NCI-H1417 treated with DMSO at 0.1 percent for 48 hours (cell line): ENCODE measurements around the gene PPFIA3.
"Not testable (repeated sequence)": the region's sequence is repeated elsewhere in the genome, so short reads cannot be mapped to it uniquely, and the experiment has no call there.

Experiments used
- DNase-seq: peaks from one replicate; lab custom pipeline; 2025; lab: John Stamatoyannopoulos, UW

The PPFIA3 gene

GRCh38 chr19:49150106-49150943 is 31.0 kb downstream of the PPFIA3 start:
- DNase-seq: peak; percentile 69

- DNase-seq: no peak
These were observed 31.6 kb downstream of the PPFIA3 start for GRCh38 chr19:49150944-49151243.

DNA sequence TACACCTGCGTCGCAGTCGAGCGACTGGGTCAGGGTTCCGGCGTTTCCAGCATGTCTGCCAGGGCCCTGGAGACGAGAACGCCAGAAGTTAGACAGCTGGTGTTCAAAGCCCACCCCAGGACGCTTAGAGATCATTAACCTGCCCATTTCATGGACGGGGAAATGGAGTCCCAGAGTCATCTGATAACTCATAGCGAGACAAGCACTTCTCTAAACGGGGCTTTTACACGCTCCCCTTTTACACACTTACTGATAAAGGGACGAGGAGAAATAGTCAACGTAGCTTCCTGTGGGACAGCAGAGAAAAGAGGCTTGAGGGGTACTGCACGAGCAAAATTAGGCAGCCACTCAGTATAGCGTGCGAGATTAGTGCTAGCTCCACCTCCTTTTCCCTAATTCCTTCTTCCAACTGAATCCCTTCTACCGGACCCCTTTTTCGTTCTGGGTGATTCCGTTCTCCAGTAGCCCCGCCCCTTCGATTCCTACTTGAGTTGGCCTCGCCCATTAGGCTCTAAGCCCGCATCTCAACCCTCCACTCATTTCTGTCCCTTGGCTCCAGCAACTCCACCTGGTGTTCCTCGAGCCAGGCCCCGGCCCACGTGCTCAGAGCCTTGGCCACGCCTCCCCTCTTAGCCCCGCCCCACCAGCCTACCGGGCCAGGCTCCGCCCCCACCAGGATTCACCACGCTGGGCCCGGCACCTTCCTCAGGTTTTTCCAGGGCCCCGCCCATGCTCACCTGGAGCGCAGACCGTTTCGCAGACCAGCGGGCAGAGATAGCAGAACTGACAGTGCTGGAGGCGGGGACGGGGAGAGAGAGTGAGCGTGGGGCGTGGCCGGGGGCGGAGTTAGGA is 32.1 kb downstream of the PPFIA3 start:
- peak; percentile 83 for DNase-seq

GRCh38 chr19:49152119-49152550 is 32.8 kb downstream of the PPFIA3 start:
- DNase-seq: no peak

DNA sequence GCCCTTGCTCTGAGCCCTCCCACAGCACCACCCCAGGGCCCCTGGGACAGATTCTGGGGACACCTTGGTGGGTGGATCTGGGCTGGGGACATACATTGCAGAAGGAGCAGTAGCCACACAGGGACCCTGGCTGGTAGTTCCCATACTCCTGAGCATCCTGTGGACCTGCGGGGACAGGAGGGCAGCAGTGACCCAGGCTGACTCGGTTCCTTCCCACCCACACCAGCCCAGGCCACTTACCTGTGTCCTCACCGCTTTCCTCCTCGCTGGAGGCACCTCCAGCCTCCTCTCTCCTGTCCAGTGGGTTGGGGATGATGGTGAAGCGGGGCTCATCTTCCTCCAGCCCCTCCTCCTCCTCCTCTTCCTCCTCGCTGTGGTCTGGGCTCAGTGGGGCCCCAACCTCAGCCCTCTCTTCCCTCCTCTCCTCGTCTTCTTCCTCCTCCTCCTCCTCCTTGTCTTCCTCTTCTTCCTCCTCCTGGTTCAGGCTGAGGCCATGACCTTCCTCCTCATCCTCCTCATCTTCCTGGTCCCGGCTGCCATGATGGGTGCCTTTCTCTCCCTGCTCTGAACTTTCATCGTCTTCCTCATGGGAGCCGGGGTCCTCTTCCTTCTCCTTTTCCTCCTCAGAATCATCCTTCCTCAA is 33.9 kb downstream of the PPFIA3 start:
- DNase-seq: no peak

DNA sequence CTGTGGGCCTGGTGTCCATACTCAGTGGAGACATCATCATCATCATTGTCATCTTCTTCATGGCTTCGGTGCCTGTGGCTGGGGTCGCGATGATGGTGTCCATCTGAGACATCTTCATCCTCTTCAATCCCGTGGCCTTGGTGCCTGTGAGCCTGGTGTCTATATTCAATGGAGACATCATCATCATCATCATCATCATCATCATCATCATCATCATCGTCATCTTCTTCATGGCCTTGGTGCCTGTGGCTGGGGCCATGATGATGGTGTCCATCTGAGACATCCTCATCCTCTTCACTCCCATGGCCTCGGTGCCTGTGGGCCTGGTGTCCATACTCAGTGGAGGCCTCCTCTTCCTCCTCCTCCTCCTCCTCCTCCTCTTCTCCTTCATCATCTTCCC is 34.9 kb downstream of the PPFIA3 start:
- DNase-seq: no peak

- DNase-seq: no peak
These were observed 35.9 kb downstream of the PPFIA3 start, which contains the start of gene HRC for GRCh38 chr19:49155005-49155819. TSS of gene HRC (minus strand) at chr19:49155396. CDS start at chr19:49155237, 159 bp downstream.

DNA sequence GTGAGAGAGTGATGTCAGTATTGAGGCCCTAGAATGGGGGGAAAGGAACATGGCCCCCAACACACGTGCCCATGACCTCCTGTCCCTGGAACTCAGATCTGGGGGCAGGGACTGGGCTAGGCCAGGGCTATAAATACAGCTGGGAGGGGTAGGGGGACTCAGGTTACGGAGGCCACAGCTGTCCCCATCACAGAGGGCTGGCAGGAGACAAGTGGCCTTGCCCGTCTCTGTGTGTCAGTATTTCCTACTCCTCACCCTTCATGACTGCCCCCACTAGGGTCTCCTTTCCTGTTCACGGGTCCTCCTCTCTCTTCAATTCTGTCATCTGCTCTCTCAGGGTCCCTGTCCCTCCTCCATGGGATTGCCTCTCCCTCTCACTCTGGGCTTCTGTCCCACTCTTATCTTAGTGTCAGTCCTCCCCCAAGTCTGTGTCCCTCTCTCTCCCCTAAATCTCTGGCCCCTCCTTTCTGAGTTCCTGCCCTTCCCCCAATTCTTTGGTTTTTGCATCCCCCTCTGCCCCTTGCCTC is 36.5 kb downstream of the PPFIA3 start:
- no peak for DNase-seq

DNA sequence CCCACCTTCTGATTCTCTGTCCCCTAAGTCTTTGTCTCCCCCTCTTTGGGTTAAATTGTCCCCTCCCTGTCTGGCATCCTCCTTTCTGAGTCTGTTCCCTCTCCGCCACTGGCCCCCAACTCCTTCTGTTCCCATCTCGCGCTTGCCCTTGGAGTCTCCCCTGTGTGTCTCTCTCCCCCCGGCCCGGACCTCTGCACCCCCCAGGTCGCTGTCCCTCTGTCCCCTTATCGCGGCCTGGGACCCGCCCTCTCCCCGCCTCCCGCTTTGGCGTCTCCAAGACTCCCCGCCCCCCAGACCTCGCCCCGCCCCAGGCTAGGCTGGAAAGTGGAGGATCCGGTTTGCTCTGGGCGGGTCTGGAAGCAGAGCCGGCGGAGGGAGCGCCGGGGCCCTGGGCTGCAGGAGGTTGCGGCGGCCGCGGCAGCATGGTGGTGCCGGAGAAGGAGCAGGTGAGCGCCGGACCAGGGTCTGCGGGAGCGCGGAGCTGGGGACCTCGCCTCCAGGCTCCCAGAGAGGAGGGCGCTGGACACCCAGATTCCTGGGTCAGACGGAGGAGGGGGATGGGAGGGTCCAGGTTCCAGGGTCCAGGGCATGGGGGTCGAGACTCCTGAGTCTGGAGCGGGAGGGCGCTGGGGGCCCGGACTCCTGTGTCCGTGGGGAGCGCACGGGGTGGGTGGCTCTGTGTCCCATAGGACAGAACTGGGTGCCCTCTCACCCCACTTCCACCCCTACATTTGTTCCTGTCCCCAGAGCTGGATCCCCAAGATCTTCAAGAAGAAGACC is 38.3 kb downstream of the PPFIA3 start, which contains the start of gene TRPM4:
Gene TRPM4, plus strand, starts transcription at position 348 of the 780 bp plus-strand sequence. Its CDS starts 75 bp downstream, at position 423.
- DNase-seq: peak; percentile 18

GRCh38 chr19:49160450-49161189 is 41.3 kb downstream of the PPFIA3 start:
- no peak for DNase-seq

DNA sequence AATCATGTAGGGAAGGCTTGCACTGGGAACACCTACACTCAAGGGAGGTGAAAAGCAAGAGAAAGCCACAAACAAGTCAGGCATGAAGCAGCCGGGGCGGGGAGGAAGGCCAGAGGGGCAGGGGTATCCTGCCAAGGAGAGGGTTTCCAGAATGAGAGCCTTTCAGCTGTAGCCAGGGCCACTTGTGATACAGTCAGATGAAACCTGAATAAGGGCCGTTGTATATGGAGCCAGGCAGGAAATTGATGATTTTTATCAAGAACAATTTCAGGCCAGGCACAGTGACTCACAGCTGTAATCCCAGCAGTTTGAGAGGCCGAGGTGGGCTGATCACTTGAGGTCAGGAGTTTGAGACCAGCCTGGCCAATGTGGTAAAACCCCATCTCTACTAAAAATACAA is 42.6 kb downstream of the PPFIA3 start:
- DNase-seq: no peak

- DNase-seq: no peak
These were observed 45.9 kb downstream of the PPFIA3 start for GRCh38 chr19:49165111-49165750.

DNA sequence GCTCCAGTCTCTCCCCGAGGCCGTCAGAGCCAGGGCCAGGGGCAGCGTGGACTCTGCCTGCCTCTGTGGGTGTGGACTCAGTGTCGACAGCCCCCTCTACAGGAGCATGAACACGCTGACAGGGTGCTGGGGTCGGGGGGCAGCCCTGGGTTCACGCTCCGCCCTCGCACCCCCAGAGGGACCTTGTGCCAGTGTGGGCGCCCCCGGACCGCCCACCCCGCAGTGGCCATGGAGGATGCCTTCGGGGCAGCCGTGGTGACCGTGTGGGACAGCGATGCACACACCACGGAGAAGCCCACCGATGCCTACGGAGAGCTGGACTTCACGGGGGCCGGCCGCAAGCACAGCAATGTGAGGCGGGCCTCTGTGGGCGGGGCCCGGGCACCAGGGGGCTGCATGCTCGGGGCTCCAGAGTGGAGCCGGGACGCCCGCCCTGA is 46.5 kb downstream of the PPFIA3 start:
- no peak for DNase-seq

DNA sequence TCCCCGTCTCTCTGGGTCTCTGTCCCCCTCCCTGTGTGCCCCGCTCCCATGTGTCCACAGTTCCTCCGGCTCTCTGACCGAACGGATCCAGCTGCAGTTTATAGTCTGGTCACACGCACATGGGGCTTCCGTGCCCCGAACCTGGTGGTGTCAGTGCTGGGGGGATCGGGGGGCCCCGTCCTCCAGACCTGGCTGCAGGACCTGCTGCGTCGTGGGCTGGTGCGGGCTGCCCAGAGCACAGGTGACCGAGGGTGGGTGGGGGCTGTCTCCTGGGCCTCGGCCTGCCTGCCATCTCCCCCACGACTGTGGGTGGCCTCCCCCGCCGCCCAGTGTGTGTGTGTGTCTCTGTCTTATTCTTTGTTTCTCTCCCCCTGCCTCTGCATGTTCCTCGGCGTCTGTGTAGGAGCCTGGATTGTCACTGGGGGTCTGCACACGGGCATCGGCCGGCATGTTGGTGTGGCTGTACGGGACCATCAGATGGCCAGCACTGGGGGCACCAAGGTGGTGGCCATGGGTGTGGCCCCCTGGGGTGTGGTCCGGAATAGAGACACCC is 48.6 kb downstream of the PPFIA3 start:
- no peak for DNase-seq

GRCh38 chr19:49168421-49168820 is 49.1 kb downstream of the PPFIA3 start:
- DNase-seq: no peak

DNA sequence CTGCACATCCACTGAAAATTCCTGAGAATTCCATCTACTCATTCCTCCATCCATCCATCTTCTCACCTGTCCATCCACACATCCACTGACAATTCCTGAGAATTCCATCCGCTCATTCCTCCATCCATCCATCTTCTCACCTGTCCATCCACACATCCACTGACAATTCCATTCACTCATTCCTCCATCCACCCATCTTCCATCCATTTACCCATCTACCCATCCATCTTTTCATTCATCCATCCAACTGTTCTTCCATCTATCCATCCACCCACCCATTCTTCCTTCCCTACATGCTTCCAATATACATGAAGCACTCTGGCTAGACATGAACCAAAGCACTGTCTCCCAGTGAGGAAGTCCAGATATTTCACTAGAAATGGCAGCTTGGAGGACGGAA is 53.9 kb downstream of the PPFIA3 start:
- DNase-seq: no peak

DNA sequence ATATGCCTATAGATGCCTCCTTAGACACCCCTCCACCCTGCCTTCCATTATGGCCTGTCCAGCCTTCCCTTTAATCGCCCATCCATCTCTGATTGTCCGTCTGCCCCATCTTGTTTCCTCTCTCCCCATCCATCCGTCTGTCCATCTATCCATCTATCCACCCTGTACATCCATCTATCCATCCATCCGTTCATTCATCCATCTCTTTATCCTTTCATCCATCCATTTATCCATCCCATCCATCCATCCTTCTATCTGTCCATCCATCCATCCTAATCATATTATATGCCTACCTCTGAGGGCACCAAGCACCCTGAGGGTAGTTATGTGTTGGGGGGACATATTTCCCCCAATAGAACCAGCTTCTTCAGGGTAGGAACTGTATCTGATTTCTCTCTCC is 61.3 kb downstream of the PPFIA3 start:
- DNase-seq: no peak

- DNase-seq: not testable (repeated sequence)
These were observed 62.9 kb downstream of the PPFIA3 start for GRCh38 chr19:49182010-49182847.
